Mononuclear cell (primary cell): ENCODE data around the gene RAB36. TPM values are rescaled to one million over a fixed set of nuclear protein-coding genes. Genes with fewer than 3 reads are reported as not detected.

ENCODE experiments used
- H3K27me3 ChIP-seq: 2 replicates; pipeline ENCODE4 v1.6.0; 2011; ENCODE audit warnings: low read length, control low read depth; ENCODE audit not compliant: insufficient read depth
- H3K4me1 ChIP-seq: 2 replicates; pipeline ENCODE4 v1.5.1; 2011; ENCODE audit warnings: mild to moderate bottlenecking, low read length, control low read depth; ENCODE audit not compliant: insufficient read depth
- H3K4me3 ChIP-seq: 2 replicates; pipeline ENCODE4 v1.5.1; 2011; ENCODE audit warnings: mild to moderate bottlenecking, low read length, moderate library complexity
- H3K9me3 ChIP-seq: 2 replicates; pipeline ENCODE4 v1.5.1; 2011; ENCODE audit warnings: low read depth, mild to moderate bottlenecking, control low read depth, low read length
- total RNA-seq: library from RNA; depleted of rRNA; stranded (reverse); fragments of >200 nt; gene quantifications from one replicate; pipeline ENCODE4 v1.2.3, GENCODE V29; 2012

RAB36 gene
- total RNA-seq, 1 donor = not detected

DNA sequence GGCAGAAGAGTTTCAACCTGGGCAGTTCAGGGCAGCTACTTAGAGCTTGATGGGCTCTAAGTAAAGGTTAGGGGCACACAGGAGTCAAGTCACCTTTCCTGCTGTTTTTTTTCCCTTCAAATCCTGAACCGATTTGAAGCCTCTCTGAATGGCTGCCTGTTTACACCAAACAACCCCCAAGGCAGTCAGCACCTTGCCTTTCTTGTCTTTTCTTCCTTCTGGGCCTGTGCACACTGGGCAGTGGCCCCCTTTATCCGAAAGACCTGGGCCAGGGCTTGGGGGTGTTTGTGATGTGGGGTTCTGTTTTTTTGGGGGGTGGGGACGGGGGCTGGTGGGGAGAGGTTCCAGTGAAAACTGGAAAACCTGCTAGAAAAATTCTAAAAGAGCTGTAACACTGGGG is 7.8 kb upstream of the RAB36 start:
- H3K27me3 ChIP-seq = no peaks in the 10 kb centered on the region
- H3K9me3 ChIP-seq = no peaks in the 10 kb centered on the region
- peaks cover 69% of the 10 kb centered on the region for H3K4me1 ChIP-seq
- no peak overlapping the region for H3K4me3 ChIP-seq

DNA sequence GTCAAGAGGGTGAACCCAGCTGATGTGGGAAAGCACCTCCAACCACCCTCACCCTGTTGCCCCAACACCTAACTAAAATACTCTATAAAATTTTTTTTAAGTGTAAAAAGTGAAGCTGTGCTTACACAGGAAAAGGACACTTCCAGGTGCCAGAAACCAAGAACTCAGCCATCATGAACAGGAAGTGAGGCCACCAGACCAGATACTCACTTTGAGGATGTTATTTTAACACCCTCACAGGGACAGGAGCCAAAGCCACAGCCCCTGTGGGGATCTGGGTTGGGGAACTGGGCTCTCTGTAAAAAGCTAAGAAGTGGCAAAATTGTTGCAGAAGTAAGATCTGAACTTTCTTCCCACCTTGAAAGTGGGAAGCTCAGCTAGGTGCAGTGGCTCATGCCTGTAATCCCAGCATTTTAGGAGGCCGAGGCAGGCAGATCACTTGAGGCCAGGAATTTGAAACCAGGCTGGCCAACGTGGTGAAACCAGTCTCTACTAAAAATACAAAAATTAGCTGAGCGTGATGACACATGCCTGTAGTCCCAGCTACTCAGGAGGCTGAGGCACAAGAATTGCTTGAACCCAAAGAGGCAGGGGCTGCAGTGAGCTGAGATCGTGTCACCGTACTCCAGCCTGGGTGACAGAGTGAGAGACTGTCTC is 7.2 kb upstream of the RAB36 start:
- Histone ChIP-seq H3K4me1 (peaks cover 74% of the 10 kb centered on the region), H3K4me3 (no peak overlapping the region), H3K9me3 (no peaks in the 10 kb centered on the region), H3K27me3 (no peaks in the 10 kb centered on the region)

DNA sequence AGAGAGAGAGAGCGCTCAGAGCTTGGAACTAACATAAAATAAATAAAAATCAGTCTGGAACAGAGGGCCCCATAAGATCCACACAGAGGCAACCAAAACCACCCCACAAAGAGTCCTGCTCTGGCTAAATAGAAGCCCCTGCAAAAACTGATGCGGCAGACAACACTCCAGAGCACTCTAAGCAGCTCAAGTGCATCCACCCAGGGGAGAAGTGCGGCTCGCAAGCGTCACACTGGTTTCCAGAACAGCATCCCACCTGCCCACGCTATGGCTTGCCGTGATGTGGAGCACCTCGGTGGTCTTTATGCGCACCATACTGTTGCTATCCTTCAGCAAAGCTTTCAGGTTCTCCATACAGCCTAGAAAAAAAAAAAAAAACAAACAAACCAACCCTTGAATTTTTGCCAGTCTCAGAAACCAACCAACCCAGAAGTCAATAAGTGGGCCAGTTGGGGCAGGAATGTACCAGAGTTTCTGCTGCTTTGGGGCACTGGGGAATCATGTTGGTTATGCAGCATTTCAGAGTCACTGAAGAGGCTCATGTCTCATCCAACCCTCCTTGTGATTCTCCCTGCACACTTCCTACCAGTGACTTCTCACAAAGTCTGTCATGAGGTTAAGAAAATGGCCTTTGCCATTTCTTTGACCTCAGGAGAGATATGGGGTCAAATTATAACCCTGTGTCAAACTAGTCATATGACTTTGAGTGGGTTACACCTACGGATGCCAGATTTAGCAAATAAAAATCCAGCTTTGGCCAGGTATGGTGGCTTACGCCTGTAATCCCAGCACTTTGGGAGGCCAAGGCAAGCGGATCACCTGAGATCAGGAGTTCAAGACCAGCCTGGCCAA is 6.5 kb upstream of the RAB36 start:
- no peaks in the 10 kb centered on the region for H3K27me3 ChIP-seq
- H3K4me3 ChIP-seq = no peak overlapping the region
- H3K4me1 ChIP-seq = peaks cover 74% of the 10 kb centered on the region
- H3K9me3 ChIP-seq = no peaks in the 10 kb centered on the region

DNA sequence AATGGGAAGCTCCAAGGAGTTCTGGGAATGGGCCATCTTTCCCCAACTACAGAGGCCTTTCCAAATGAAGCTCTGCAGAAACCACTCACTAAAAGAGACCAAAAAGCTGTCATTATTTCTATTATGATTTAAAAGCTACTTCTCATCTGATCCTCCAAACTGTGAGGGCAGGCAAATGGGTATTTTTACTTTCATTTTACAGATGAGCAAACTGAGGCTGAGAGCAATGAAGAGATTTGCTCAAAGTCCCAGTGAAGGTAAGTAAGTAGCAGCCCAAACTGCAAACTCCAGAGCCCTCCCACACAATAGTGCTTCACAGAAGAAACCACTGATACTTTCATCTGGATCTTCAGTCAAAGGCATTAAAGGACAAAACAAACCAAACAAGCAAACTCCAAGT is 4.9 kb upstream of the RAB36 start:
- peaks cover 89% of the 10 kb centered on the region for H3K4me1 ChIP-seq
- H3K4me3 ChIP-seq = no peak overlapping the region
- H3K27me3 ChIP-seq = no peaks in the 10 kb centered on the region
- no peaks in the 10 kb centered on the region for H3K9me3 ChIP-seq

DNA sequence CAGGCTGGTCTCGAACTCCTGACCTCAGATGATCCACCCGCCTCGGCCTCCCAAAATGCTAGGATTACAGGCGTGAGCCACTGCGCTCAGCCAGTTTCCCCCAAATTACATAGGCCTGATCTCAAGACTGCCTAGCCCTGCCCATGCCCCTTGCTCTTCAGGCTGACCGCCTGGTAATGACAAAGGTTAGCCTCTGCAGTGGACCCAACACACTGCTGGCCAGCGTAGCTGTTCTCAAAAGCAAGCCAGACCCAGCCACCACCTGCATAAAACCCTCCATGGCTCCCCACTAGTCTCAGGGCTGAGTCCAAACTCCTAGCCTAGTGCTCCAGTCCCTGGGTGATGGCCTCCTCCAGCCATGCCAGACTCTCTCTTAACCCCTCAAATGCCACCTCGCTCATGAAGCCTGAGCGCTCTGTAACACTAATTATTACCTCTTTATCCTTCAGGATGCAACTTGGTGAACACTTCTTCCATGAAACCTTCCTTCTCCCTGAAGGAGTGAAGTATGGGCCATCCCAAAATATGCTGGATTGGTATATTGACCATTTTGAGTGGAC is 2.7 kb upstream of the RAB36 start:
- Histone ChIP-seq H3K4me3 (no peak overlapping the region), H3K9me3 (no peaks in the 10 kb centered on the region), H3K27me3 (no peaks in the 10 kb centered on the region), H3K4me1 (peaks cover 74% of the 10 kb centered on the region)

DNA sequence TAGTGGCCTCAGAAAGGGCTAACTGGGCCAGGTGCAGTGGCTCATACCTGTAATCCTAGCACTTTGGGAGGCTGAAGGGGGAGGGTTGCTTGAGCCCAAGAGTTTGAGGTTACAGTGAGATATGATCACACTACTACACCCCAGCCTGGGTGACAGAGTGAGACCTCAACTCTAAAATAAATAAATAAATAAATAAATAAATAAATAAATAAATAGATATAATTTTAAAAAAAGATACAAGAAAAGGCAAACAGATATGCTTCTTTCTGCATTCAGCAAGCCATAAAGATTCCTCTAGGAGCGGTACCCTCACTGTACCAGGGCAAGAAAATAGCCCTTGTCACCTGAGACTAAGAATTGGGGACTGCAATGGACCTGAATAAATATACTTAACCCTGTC is 2.2 kb upstream of the RAB36 start:
- Histone ChIP-seq H3K27me3 (no peaks in the 10 kb centered on the region), H3K4me3 (no peak overlapping the region), H3K4me1 (peaks cover 69% of the 10 kb centered on the region), H3K9me3 (no peaks in the 10 kb centered on the region)

DNA sequence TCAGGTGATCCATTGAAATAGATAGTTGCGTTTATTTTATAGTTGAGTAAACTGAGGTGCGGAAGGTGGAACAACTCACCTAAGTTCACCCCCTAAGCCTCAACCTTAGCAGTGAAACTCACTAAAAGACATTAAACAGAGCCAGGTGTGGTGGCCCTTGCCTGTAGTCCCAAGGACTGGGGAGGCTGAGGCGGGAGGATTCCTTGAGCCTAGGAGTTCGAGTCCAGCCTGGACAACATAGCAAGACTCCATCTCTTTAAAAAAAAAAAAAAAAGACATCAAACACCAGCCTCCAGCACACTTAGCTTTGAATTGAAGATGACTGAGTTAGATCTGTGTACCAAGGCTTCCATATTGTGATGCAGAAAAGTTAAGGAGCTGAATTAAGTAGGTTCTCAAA is 845 bp upstream of the RAB36 start:
- H3K9me3 ChIP-seq = no peaks in the 10 kb centered on the region
- peaks cover 56% of the 10 kb centered on the region for H3K4me1 ChIP-seq
- no peak overlapping the region for H3K4me3 ChIP-seq
- no peaks in the 10 kb centered on the region for H3K27me3 ChIP-seq

DNA sequence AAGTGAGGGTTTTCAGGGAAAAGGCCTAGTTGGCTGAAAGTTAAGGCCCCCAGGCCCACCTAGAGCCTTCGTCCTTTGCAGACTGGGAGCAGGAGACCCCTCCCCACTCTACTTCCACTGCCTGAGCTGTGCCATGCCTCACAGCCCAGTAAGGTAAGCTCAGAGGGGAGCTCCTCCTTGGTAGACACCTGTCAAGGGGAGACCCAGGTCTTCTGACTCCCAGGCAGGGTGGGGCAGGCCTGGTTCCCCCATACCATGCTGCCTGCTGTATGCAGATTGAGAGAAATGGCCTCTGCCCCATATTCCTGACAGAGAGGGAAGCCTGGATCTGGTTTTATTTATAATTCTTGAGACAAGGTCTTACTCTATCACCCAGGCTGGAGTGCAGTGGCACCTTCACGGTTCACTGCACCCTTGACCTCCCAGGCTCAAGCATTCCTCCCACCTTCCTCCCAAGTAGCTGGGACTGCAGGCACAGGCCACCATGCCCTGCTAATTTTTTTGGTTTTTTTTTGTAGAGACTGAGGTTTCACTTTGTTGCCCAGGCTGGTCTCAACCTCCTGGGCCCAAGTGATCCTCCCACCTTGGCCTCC is 697 bp downstream of the RAB36 start:
- Histone ChIP-seq H3K27me3 (no peaks in the 10 kb centered on the region), H3K4me3 (no peak overlapping the region), H3K9me3 (no peaks in the 10 kb centered on the region), H3K4me1 (peaks cover 50% of the 10 kb centered on the region)

DNA sequence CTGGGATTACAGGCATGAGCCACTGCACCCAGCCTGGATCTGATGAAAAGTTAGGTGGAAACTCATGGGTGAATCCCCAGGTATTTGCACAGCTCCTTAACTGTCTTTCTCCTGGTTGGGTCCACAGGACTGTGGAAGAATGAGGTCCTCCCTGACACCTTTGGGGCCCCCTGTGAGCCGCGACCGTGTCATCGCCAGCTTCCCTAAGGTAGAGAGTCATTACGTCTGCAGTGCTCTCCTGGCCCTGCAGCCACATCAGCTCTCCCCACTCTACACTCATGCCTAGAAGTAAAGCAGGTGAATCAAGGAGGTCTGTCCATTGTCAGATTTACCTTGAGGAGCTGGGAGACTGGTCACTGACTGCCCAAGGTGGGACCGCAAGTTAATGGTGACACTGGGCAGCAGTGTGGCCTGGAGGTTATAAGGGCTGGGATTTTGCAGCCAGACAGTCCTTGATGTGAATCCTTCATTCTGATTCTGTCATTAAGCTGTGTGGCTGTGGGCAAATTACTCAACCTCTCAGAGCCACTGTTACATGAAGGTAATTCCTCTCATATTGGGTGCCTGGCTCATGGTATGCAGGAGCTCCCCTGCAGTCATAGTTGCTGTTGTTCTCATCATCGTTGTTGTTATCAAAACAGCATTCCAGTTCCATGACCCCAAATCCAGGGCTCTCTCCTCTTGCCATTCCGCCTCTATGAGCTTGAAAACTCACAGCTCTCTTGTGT is 1.4 kb downstream of the RAB36 start:
- Histone ChIP-seq H3K9me3 (no peaks in the 10 kb centered on the region), H3K4me3 (no peak overlapping the region), H3K4me1 (peaks cover 47% of the 10 kb centered on the region), H3K27me3 (no peaks in the 10 kb centered on the region)

DNA sequence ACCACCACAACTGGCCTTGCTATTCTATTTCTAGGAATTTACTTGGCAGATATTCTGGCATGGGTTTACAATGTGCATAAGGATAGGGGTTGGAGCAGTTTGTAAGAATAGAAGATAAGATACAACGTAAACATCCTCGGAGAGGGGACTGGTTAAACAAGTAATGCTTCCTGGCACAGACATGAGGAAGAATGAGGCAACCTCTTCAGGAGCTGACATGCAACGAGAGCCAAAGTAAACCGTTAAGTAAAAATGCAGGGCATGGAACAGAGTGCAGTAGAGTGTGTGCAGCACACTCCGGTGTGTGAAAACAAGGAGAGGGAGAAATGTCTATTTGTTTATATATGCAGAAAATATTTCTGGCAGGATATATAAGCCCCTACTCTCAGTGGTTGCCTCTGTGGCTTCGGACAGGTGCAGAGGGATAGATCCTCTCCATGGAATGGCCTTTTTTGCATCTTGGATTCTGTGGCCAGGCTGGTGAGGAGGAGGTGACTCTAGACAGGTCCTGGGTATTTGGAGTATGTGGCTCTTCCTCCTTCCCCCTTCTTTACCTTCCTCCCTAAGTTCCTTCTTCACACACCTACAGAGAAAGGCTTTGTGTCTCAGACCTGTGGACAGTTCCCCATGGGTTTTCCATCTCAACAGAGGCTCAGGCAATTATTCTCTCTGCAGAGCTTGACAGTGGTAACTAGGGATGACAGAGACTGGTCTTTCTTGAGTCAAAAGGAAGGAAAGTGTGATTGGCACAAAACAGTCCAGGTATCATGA is 2.5 kb downstream of the RAB36 start:
- no peak overlapping the region for H3K4me3 ChIP-seq
- no peaks in the 10 kb centered on the region for H3K27me3 ChIP-seq
- peaks cover 43% of the 10 kb centered on the region for H3K4me1 ChIP-seq
- H3K9me3 ChIP-seq = no peaks in the 10 kb centered on the region

DNA sequence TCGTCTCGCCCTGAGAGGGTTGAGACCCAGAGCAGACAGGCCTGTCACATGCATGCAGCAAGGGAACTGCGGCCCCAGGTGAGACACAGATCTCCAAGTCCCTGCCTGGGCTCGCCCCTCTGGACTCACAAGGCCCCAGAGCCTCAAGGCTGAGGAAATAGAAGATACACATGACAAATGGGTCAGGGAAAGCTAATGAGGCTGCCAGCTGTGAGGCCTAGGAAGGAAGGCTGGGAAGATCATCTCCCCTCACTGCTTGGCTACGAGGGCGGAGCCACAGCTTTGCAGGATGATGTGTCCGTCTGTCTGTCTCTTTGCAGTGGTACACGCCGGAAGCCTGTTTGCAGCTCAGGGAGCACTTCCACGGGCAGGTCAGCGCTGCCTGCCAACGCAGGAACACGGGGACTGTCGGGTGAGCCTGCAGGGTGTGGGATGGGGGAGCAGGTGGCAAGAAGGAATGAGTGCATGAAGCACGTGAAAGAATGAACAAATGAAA is 4.5 kb downstream of the RAB36 start:
- Histone ChIP-seq H3K4me1 (peaks cover 47% of the 10 kb centered on the region), H3K4me3 (no peak overlapping the region), H3K9me3 (no peaks in the 10 kb centered on the region), H3K27me3 (no peaks in the 10 kb centered on the region)

DNA sequence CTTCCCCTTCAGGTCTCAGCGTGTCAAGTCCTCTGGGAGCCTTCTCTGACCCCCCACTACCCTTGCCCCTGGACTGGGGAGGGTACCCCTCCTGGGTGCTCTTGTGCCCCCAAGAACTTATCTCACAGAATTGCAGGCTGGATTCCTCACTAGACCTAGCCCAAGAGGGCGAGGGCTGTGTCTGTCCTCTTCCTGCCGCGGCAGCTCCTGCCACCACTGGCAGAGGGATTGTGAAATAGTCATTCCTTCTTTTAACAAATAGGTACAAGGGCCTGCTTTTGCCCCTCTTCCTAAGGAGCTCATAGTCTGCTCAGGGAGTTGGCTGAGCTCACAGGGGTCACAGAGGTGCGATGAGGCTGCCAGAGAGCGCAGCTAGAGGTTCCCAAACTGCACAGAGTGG is 5.5 kb downstream of the RAB36 start:
- H3K4me1 ChIP-seq = peaks cover 37% of the 10 kb centered on the region
- no peaks in the 10 kb centered on the region for H3K9me3 ChIP-seq
- H3K4me3 ChIP-seq = no peak overlapping the region
- no peaks in the 10 kb centered on the region for H3K27me3 ChIP-seq

DNA sequence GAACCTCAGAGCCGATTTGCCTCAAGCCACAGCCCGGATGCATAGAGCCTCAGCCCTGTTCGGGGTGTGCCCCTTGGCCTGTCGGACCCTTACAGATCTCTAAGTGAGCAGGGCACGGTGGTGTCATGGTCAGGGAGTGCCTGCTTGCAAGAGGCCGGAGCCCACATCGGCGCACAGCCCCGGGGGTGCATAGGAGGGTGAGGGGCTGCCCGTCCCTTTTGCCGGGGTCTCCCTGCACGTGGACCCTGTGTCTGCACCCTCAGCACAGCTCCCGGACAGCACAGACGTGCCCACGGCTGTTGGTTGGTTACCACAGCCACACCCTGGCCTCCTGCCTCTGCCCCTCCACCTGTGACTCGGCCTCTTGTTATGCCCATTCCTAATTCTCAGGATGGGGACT is 6.5 kb downstream of the RAB36 start:
- no peaks in the 10 kb centered on the region for H3K27me3 ChIP-seq
- H3K4me1 ChIP-seq = peaks cover 39% of the 10 kb centered on the region
- no peaks in the 10 kb centered on the region for H3K9me3 ChIP-seq
- no peak overlapping the region for H3K4me3 ChIP-seq
